Gastrocnemius medialis (tissue), 4 donors: ENCODE results near the gene CCDC134. TPM values are rescaled to one million over a fixed set of nuclear protein-coding genes. Genes with fewer than 3 reads are reported as not detected.

Source experiments
- ATAC-seq, 2 donors: fragments of 150-250 bp; one replicate each; pipeline ENCODE4 v1.9.1; 2016
- DNase-seq, 2 donors: peaks; one replicate each; pipeline ENCODE4 v3.0.0-alpha.2; 2019
- H3K27ac ChIP-seq, 4 donors: fragments of 200-600 bp; sonication (generic); 1 replicate in 1 of 4; 2 replicates in 3 of 4; pipeline ENCODE4 v1.5.1; 2016 to 2018; ENCODE audit warnings: mild to moderate bottlenecking in 2 of 4, moderate library complexity in 1 of 4
- H3K27me3 ChIP-seq, 3 donors: fragments of 200-600 bp; sonication (generic) in 2 of 3; 1 replicate in 1 of 3; 2 replicates in 2 of 3; pipeline versions ENCODE4 v1.5.1 to v1.6.0; 2016 to 2019; ENCODE audit warnings: mild to moderate bottlenecking in 1 of 3, moderate library complexity in 1 of 3
- H3K36me3 ChIP-seq, 2 donors: fragments of 200-600 bp; sonication (generic) in 1 of 2; one replicate each; pipeline ENCODE4 v1.5.1; 2017 to 2018
- H3K4me1 ChIP-seq, 2 donors: fragments of 200-600 bp; sonication (generic) in 1 of 2; one replicate each; pipeline ENCODE4 v1.5.1; 2016 to 2017; ENCODE audit warnings: mild to moderate bottlenecking in 2 of 2
- H3K4me3 ChIP-seq, 4 donors: fragments of 200-600 bp; sonication (generic) in 3 of 4; 1 replicate in 1 of 4; 2 replicates in 3 of 4; pipeline ENCODE4 v1.5.1; 2016 to 2019; ENCODE audit warnings: mild to moderate bottlenecking in 2 of 4
- H3K9me3 ChIP-seq, 3 donors: fragments of 200-600 bp; sonication (generic) in 2 of 3; 1 replicate in 1 of 3; 2 replicates in 2 of 3; pipeline ENCODE4 v1.5.1; 2016 to 2019
- CTCF ChIP-seq, 5 experiments: fragments of 450-650 bp in 3 of 5; fragments of 200-600 bp in 2 of 5; sonication (generic) in 2 of 5; IDR thresholded peaks in 4 of 5; conservative IDR thresholded peaks in 1 of 5; 1 replicate in 4 of 5; 2 replicates in 1 of 5; pipeline ENCODE4 v1.5.1; 2016 to 2019; ENCODE audit warnings: antibody characterized with exemption in 5 of 5, mild to moderate bottlenecking in 3 of 5, moderate library complexity in 3 of 5
- POLR2A ChIP-seq, 2 donors: fragments of 450-650 bp; IDR thresholded peaks; one replicate each; pipeline ENCODE4 v1.6.1; 2017; ENCODE audit warnings: antibody characterized with exemption in 2 of 2, mild to moderate bottlenecking in 2 of 2, moderate library complexity in 2 of 2
- in situ Hi-C, 4 donors: fragments of 200-750 bp; cut with MboI; loops; one replicate each; pipeline versions ENCODE4 v1.15.0 to v1.8.0; 2017; ENCODE audit warnings: low sequenced_read_pairs in 4 of 4
- intact Hi-C: fragments of 100-400 bp; cut with DNase I; formaldehyde crosslinking; loops from one replicate; pipeline ENCODE4 v1.15.1; 2023; ENCODE audit warnings: low total_unique reads
- total RNA-seq, 4 donors: library from RNA; depleted of rRNA; stranded (reverse); fragments of >200 nt; gene quantifications; one replicate each; pipeline versions ENCODE4 v1.1.0 to v1.2.3, GENCODE V29; 2016

Gene CCDC134
- total RNA-seq, result 1 to 10 TPM; 3.3 to 7.7 (median 6.0) TPM

GRCh38 chr22:41800348-41801146, at the start of gene CCDC134:
CCDC134 (plus strand) TSS chr22:41800679; CDS start chr22:41808891, 8,212 bp downstream.
- in situ Hi-C loops (no loop called here), intact Hi-C loops (loop anchor here (2.0 to 5.0 kb wide), 3 partner anchors 32 to 57 kb away; partner anchors contain the start of gene SREBF2)
- DNase-seq (peak; percentile 80 to 89), ATAC-seq (peak; percentile 89 to 91)
- Histone ChIP-seq H3K4me1 (peaks cover 19 to 21% of the 10 kb centered on the region in 2 donors), H3K9me3 (no peaks in the 10 kb centered on the region), H3K27me3 (no peaks in the 10 kb centered on the region), H3K27ac (peak within 1 kb of the TSS; percentile 94 to 99 (median 96)), H3K36me3 (no peaks in the 10 kb centered on the region), H3K4me3 (peak within 1 kb of the TSS; percentile 72 to 95 (median 86))
- TF ChIP-seq CTCF (IDR thresholded peaks at IDR 0.05 in 4 of 5, conservative IDR thresholded peaks at IDR 0.05 in 1 of 5) (no peak), POLR2A (IDR thresholded peaks at IDR 0.05) (peak; percentile 65 to 79)

DNA sequence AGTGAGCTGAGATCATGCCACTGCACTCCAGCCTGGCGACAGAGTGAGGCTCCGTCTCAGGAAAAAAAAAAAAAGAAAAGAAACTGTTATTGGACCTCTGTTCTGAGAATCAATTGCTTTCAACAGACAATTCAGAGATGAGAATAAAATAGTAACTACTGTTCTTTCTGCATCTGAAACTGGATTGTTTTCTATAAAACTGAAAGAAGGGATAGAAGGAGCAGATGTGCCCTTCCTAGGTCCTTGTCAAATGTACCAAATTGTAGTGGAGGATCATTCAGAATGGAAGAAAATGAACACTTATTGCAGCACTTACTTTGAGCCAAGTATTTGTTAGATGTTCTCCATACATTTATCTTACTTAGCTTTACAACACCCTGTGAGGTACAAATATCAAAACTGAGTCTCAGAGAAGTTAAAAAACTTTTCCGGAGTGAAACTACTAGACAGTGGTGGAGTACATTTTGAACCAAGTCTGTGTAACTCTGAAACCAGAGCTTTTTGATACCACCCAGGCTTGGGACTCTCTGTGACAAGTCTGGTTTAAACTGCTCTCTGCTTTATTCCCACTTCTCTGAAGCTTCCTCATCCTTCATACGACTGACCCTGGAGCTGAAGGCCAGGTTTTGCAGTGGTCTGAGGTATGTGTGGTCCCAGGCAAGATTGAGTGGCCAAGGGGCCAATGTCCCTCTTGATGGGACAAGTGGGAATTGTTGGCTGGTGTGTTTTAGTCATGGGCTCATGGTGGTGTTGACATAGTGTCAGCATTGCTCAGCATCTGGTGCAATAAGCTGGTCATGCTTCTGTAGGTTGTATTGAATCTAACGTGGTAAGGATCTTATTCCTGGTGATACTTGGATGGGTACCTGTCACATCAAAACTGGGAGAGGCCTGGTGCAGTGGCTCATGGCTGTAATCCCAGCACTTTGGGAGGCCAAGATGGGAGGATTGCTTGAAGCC, 48.2 kb upstream of the CCDC134 start:
- in situ Hi-C loops (no loop called here), intact Hi-C loops (no loop called here)
- Histone ChIP-seq H3K4me3 (no peak overlapping the region), H3K27ac (no peak overlapping the region), H3K36me3 (no peaks in the 10 kb centered on the region), H3K27me3 (no peaks in the 10 kb centered on the region), H3K9me3 (no peaks in the 10 kb centered on the region), H3K4me1 (no peaks in the 10 kb centered on the region)
- no peak for TF ChIP-seq POLR2A (IDR thresholded peaks at IDR 0.05)
- no peak for DNase-seq
- no peak for ATAC-seq

DNA sequence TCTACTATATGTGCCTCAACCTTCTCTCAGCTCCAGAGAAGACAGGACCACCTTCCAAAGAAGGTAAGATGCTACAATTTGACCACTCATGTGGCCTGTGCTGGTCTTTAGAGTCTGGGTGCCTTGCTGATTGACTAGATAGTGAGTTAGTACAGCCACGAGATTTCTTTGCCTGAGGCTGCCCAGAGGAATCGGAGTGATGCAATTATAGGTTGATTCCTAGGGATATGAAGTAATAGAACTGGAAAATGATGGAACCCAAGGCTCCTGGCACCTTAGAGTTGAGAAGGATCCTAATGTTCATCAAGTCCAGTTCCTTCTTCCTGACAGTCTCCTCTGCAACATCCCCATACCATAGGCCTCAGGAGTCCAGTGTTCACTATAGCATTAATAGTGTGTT, 46.5 kb upstream of the CCDC134 start:
- Histone ChIP-seq H3K36me3 (no peaks in the 10 kb centered on the region), H3K4me3 (no peak overlapping the region), H3K4me1 (no peaks in the 10 kb centered on the region), H3K27ac (no peak overlapping the region), H3K27me3 (no peaks in the 10 kb centered on the region), H3K9me3 (no peaks in the 10 kb centered on the region)
- no peak for DNase-seq
- no peak for ATAC-seq
- TF ChIP-seq CTCF (IDR thresholded peaks at IDR 0.05 in 4 of 5, conservative IDR thresholded peaks at IDR 0.05 in 1 of 5) (no peak), POLR2A (IDR thresholded peaks at IDR 0.05) (no peak)
- in situ Hi-C loops (no loop called here), intact Hi-C loops (no loop called here)

DNA sequence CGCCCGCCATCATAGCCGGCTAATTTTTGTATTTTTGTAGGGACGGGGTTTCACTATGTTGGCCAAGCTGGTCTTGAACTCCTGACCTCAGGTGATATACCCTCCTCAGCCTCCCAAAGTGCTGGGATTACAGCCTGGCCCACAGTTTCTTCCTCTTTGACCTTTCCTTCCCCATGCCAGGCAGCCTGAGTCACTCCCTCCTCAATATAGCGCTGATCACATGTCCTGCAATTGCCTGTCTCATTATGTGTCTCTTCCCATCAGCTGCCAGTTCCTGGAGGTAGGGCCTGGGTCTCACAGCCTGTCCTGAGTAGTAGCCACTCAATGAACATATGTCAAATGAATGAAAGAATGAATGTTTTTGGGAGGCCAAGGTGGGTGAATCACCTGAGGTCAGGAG, 43.0 kb upstream of the CCDC134 start:
- no peak for DNase-seq
- no peak overlapping the region for H3K4me3 ChIP-seq
- intact Hi-C loops, result no loop called here
- in situ Hi-C loops, result no loop called here
- no peak overlapping the region for H3K27ac ChIP-seq
- no peaks in the 10 kb centered on the region for H3K36me3 ChIP-seq
- no peaks in the 10 kb centered on the region for H3K9me3 ChIP-seq
- TF ChIP-seq POLR2A (IDR thresholded peaks at IDR 0.05), result no peak
- no peak for TF ChIP-seq CTCF (IDR thresholded peaks at IDR 0.05 in 4 of 5, conservative IDR thresholded peaks at IDR 0.05 in 1 of 5)
- H3K27me3 ChIP-seq, result no peaks in the 10 kb centered on the region
- ATAC-seq, result no peak
- no peaks in the 10 kb centered on the region for H3K4me1 ChIP-seq

DNA sequence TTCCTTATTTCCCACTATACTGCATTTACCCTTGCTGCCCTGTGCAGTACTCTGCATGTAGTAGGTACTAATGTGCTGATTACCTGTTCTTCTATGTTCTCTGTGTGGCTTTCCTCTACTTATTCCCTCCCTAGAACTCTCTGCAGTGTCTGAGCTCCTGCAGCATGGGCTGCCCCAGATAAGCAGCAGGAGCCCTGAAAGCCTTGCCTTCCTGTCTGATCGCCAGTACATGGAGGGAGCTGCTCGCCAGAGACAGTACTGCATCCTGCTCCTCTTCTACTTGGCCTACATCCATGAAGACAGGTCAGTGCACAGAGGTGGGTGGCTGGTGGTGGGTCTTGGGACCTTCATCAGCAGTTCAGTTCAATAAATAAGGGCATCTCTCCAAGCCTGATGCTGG, 42.2 kb upstream of the CCDC134 start:
- H3K4me1 ChIP-seq, result no peaks in the 10 kb centered on the region
- intact Hi-C loops, result no loop called here
- no peaks in the 10 kb centered on the region for H3K9me3 ChIP-seq
- in situ Hi-C loops, result no loop called here
- DNase-seq, result no peak
- no peak for TF ChIP-seq POLR2A (IDR thresholded peaks at IDR 0.05)
- TF ChIP-seq CTCF (IDR thresholded peaks at IDR 0.05 in 4 of 5, conservative IDR thresholded peaks at IDR 0.05 in 1 of 5), result no peak
- no peak overlapping the region for H3K27ac ChIP-seq
- no peaks in the 10 kb centered on the region for H3K36me3 ChIP-seq
- no peak for ATAC-seq
- H3K4me3 ChIP-seq, result no peak overlapping the region
- H3K27me3 ChIP-seq, result no peaks in the 10 kb centered on the region
